Ascending aorta (tissue), 2 donors: ENCODE data around the gene ARHGAP24. TPM values are rescaled to one million over a fixed set of nuclear protein-coding genes. Genes with fewer than 3 reads are reported as not detected.

ENCODE experiments used
- DNase-seq, 2 donors: peaks; one replicate each; pipeline ENCODE4 v3.0.0-alpha.2; 2019; ENCODE audit warnings: low spot score in 2 of 2
- H3K27ac ChIP-seq, 2 donors: fragments of 200-600 bp; sonication (generic); one replicate each; pipeline ENCODE4 v1.5.1; 2016 to 2017; ENCODE audit warnings: mild to moderate bottlenecking in 1 of 2
- H3K27me3 ChIP-seq: fragments of 200-600 bp; sonication (generic); one replicate; pipeline ENCODE4 v1.5.1; 2017
- H3K36me3 ChIP-seq, 2 donors: fragments of 200-600 bp; sonication (generic); one replicate each; pipeline ENCODE4 v1.5.1; 2016
- H3K4me1 ChIP-seq, 2 donors: fragments of 200-600 bp; sonication (generic); one replicate each; pipeline ENCODE4 v1.5.1; 2016 to 2017; ENCODE audit warnings: mild to moderate bottlenecking in 1 of 2
- H3K4me3 ChIP-seq, 2 donors: fragments of 200-600 bp; sonication (generic); one replicate each; pipeline ENCODE4 v1.5.1; 2016 to 2017; ENCODE audit warnings: mild to moderate bottlenecking in 1 of 2
- H3K9me3 ChIP-seq, 2 donors: fragments of 200-600 bp; sonication (generic); one replicate each; pipeline ENCODE4 v1.5.1; 2016
- CTCF ChIP-seq, 3 experiments: fragments of 200-600 bp in 2 of 3; fragments of 450-650 bp in 1 of 3; sonication (generic) in 2 of 3; IDR thresholded peaks; one replicate each; pipeline ENCODE4 v1.5.1; 2016 to 2019; ENCODE audit warnings: antibody characterized with exemption in 3 of 3, mild to moderate bottlenecking in 1 of 3, moderate library complexity in 1 of 3
- intact Hi-C: fragments of 100-400 bp; cut with DNase I; formaldehyde crosslinking; loops from one replicate; pipeline ENCODE4 v1.15.1; 2023
- total RNA-seq: library from RNA; depleted of rRNA; stranded (reverse); fragments of >200 nt; gene quantifications from one replicate; pipeline ENCODE4 v1.1.0, GENCODE V29; 2016

Gene ARHGAP24
- total RNA-seq, 1 donor from 2014 or later = 13.9 TPM

GRCh38 chr4:85557016-85557901 lies 82.3 kb downstream of the ARHGAP24 start:
- H3K4me3 ChIP-seq = no peak overlapping the region
- peaks cover 0 to 9% of the 10 kb centered on the region in 2 donors for H3K9me3 ChIP-seq
- no peaks in the 10 kb centered on the region for H3K4me1 ChIP-seq
- no peaks in the 10 kb centered on the region for H3K36me3 ChIP-seq
- no peaks in the 10 kb centered on the region for H3K27me3 ChIP-seq
- H3K27ac ChIP-seq = no peak overlapping the region
- no peak for TF ChIP-seq CTCF (IDR thresholded peaks at IDR 0.05)
- DNase-seq = no peak
- intact Hi-C loops = no loop called here

- intact Hi-C loops = no loop called here
- no peaks in the 10 kb centered on the region for H3K27me3 ChIP-seq
- TF ChIP-seq CTCF (IDR thresholded peaks at IDR 0.05) = no peak
- H3K4me3 ChIP-seq = no peak overlapping the region
- H3K36me3 ChIP-seq = no peaks in the 10 kb centered on the region
- H3K4me1 ChIP-seq = no peaks in the 10 kb centered on the region
- H3K9me3 ChIP-seq = no peaks in the 10 kb centered on the region
- no peak for DNase-seq
- H3K27ac ChIP-seq = no peak overlapping the region
Measured at GRCh38 chr4:85565761-85566480, 91.0 kb downstream of the ARHGAP24 start.

- Histone ChIP-seq H3K27ac (no peak overlapping the region), H3K27me3 (no peaks in the 10 kb centered on the region), H3K36me3 (no peaks in the 10 kb centered on the region), H3K4me1 (no peaks in the 10 kb centered on the region), H3K4me3 (no peak overlapping the region), H3K9me3 (no peaks in the 10 kb centered on the region)
- no peak for DNase-seq
- intact Hi-C loops = no loop called here
- no peak for TF ChIP-seq CTCF (IDR thresholded peaks at IDR 0.05)
Measured at GRCh38 chr4:85569730-85570299, 94.9 kb downstream of the ARHGAP24 start.

- Histone ChIP-seq H3K27me3 (no peaks in the 10 kb centered on the region), H3K36me3 (no peaks in the 10 kb centered on the region), H3K4me3 (no peak overlapping the region), H3K27ac (no peak overlapping the region), H3K9me3 (no peaks in the 10 kb centered on the region), H3K4me1 (no peaks in the 10 kb centered on the region)
- no peak for TF ChIP-seq CTCF (IDR thresholded peaks at IDR 0.05)
- intact Hi-C loops = no loop called here
- no peak for DNase-seq
Measured at GRCh38 chr4:85570388-85570787, 95.4 kb downstream of the ARHGAP24 start.

GRCh38 chr4:85571008-85571407 lies 96.1 kb downstream of the ARHGAP24 start:
- Histone ChIP-seq H3K9me3 (no peaks in the 10 kb centered on the region), H3K27ac (no peak overlapping the region), H3K27me3 (no peaks in the 10 kb centered on the region), H3K4me3 (no peak overlapping the region), H3K36me3 (no peaks in the 10 kb centered on the region), H3K4me1 (no peaks in the 10 kb centered on the region)
- intact Hi-C loops = no loop called here
- no peak for DNase-seq
- no peak for TF ChIP-seq CTCF (IDR thresholded peaks at IDR 0.05)
